H1 (cell line): ENCODE measurements around the gene SYDE2. TPM values are rescaled to one million over a fixed set of nuclear protein-coding genes. Genes with fewer than 3 reads are reported as not detected.

Experiments used
- BACH1 ChIP-seq: IDR thresholded peaks from 2 replicates; pipeline ENCODE4 v1.6.1; 2012; ENCODE audit warnings: low read length, improper control_type of control experiment
- BCL11A ChIP-seq, 2 experiments: IDR thresholded peaks; one replicate each; pipeline ENCODE4 v1.6.1; 2011; ENCODE audit warnings: low read depth in 2 of 2, low read length in 2 of 2, mild to moderate bottlenecking in 2 of 2
- CBX8 ChIP-seq: fragments of 300-800, 300-1000 bp; sonication (generic); IDR thresholded peaks from 2 replicates; pipeline ENCODE4 v1.7.1; 2016; ENCODE audit warnings: low read depth, low read length, borderline replicate concordance
- CHD2 ChIP-seq: IDR thresholded peaks from 2 replicates; pipeline ENCODE4 v1.6.1; 2012; ENCODE audit warnings: low read length, improper control_type of control experiment
- CREB1 ChIP-seq: IDR thresholded peaks from 2 replicates; pipeline ENCODE4 v1.6.1; 2012; ENCODE audit warnings: inconsistent platforms
- CTBP2 ChIP-seq: IDR thresholded peaks from 2 replicates; pipeline ENCODE4 v1.7.0; 2011; ENCODE audit warnings: borderline replicate concordance, mild to moderate bottlenecking, moderate library complexity, mixed read lengths, low read length; ENCODE audit not compliant: insufficient read depth, insufficient read length
- FOSL1 ChIP-seq: IDR thresholded peaks from 2 replicates; pipeline ENCODE4 v1.6.1; 2011; ENCODE audit warnings: mild to moderate bottlenecking, low read depth, low read length, moderate library complexity; ENCODE audit not compliant: insufficient read depth
- GABPA ChIP-seq: IDR thresholded peaks from 2 replicates; pipeline ENCODE4 v1.6.1; 2011; ENCODE audit warnings: mild to moderate bottlenecking, low read length, moderate library complexity, borderline replicate concordance; ENCODE audit not compliant: insufficient read depth
- GTF2F1 ChIP-seq: IDR thresholded peaks from 2 replicates; pipeline ENCODE4 v1.6.1; 2012; ENCODE audit warnings: low read depth, low read length, improper control_type of control experiment, borderline replicate concordance
- NANOG ChIP-seq: IDR thresholded peaks from 2 replicates; pipeline ENCODE4 v1.6.1; 2011; ENCODE audit warnings: low read length, low read depth, mild to moderate bottlenecking, inconsistent platforms; ENCODE audit not compliant: insufficient read depth, poor library complexity, severe bottlenecking
- POLR2A ChIP-seq, 2 experiments: IDR thresholded peaks; 1 replicate in 1 of 2; 2 replicates in 1 of 2; pipeline ENCODE4 v1.6.1; 2011; ENCODE audit warnings: low read depth in 2 of 2, low read length in 2 of 2, mild to moderate bottlenecking in 2 of 2; ENCODE audit errors: control extremely low read depth in 1 of 2
- POLR2AphosphoS5 ChIP-seq: IDR thresholded peaks from 2 replicates; pipeline ENCODE4 v1.6.1; 2011; ENCODE audit warnings: low read depth, low read length
- RNF2 ChIP-seq: fragments of 200-900, 300-1000 bp; sonication (generic); IDR thresholded peaks from 2 replicates; pipeline ENCODE4 v1.7.1; 2016; ENCODE audit warnings: borderline replicate concordance, low read depth, mild to moderate bottlenecking, antibody characterized with exemption, low read length; ENCODE audit not compliant: poor library complexity, severe bottlenecking; ENCODE audit errors: missing control alignments
- SAP30 ChIP-seq: fragments of 300-600 bp; sonication (generic); IDR thresholded peaks from 2 replicates; pipeline ENCODE4 v1.7.1; 2012; ENCODE audit warnings: low read length, moderate library complexity, mild to moderate bottlenecking, inconsistent platforms; ENCODE audit not compliant: insufficient read depth, insufficient replicate concordance
- SIX5 ChIP-seq: IDR thresholded peaks from 2 replicates; pipeline ENCODE4 v1.6.1; 2011; ENCODE audit warnings: mild to moderate bottlenecking, low read depth, low read length
- SP2 ChIP-seq: IDR thresholded peaks from 2 replicates; pipeline ENCODE4 v1.6.1; 2012; ENCODE audit warnings: mild to moderate bottlenecking, low read length, inconsistent platforms
- TAF7 ChIP-seq: optimal IDR thresholded peaks from 2 replicates; pipeline ENCODE3; 2011; ENCODE audit warnings: low read depth, mild to moderate bottlenecking, inconsistent platforms, low read length, moderate library complexity, borderline replicate concordance
- TBP ChIP-seq: IDR thresholded peaks from 2 replicates; pipeline ENCODE4 v1.6.1; 2011; ENCODE audit warnings: low read depth, low read length, improper control_type of control experiment
- YY1 ChIP-seq: IDR thresholded peaks from 2 replicates; pipeline ENCODE4 v1.6.1; 2011; ENCODE audit warnings: low read depth, mild to moderate bottlenecking, low read length
- ZNF274 ChIP-seq: IDR thresholded peaks from 2 replicates; pipeline ENCODE4 v1.7.0; 2012; ENCODE audit warnings: low read length, borderline replicate concordance; ENCODE audit errors: extremely low read depth
- polyA plus RNA-seq, 7 experiments: library from polyadenylated mRNA; depleted of rRNA in 3 of 7; stranded (reverse) in 5 of 7; unstranded in 2 of 7; fragments of >200 nt in 5 of 7; fragments of 200-250 nt in 2 of 7; gene quantifications; 1 replicate in 5 of 7; 2 replicates in 1 of 7; 4 replicates in 1 of 7; pipeline versions ENCODE4 v1.2.1 to v1.2.3, GENCODE V29; 2011 to 2013; ENCODE audit warnings: missing spikeins in 2 of 7, mixed read lengths in 2 of 7
- total RNA-seq: library from RNA; stranded (reverse); fragmentation: NEBNext Ultra II Directional; extraction: Animal tissue kit (Norgen Biotek cat#: 25700); gene quantifications from 2 replicates; pipeline ENCODE4 v1.2.1, GENCODE V29; 2021
- TF ChIP-seq, protein P1 (sequence below): IDR thresholded peaks from 2 replicates; pipeline ENCODE4 v1.6.1; 2012; ENCODE audit warnings: low read length, inconsistent platforms
- TF ChIP-seq, protein P2 (sequence below): IDR thresholded peaks from 2 replicates; pipeline ENCODE4 v1.6.1; 2012; ENCODE audit warnings: inconsistent platforms

SYDE2 gene
- total and polyA plus RNA-seq, 2 of the 8 experiments (the other 6 are each of a cell fraction or from before 2014, with no cell fraction given) = 1.6 to 14.6 TPM

DNA sequence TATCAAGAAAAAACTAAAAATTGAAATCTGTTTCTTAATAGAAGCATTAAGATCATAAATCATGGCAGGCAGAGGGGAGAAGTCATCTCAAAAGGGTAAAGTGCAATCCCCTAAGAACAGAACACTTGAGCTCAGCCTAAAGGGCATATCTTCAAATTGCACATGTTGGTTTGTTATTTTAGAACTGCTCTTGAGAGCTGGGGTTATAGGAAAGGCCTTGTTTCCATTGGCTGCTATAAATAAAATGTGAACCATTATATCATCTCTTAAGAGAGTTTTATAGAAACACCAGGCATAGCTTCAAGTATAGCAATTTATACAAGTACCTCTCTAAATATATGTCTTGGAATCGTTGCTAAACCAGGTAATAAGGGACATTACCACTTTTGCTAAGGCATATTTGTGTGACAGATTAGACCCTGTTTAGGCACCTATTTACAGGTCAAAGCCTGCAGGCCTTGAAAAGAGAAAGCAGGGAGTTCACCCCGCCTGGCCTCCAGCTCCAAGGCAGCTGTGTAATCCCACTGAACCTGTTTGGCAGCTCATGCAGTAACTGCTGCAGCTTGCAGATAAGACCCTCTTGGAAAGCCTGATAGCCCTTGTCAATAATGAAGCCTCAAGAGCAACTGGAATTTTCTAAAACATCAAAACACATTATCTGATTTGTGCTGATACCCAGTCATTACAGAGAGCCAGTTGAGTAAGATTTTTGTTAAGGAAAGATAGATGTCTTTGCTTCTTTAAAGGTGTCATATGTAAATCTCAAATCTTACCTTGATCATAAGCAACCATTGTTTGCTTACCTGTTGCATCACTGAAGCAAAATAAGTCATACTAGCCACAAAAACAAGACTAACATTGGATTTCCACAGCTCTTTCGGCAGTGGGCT, 24.2 kb upstream of the SYDE2 start (continued):
- TF ChIP-seq FOSL1 (no peak), YY1 (no peak), SAP30 (no peak), BACH1 (no peak), TAF7 (no peak), SIX5 (no peak), BCL11A (IDR thresholded peaks at IDR 0.05; ENCODE audit: low read depth in 2 of 2, low read length in 2 of 2) (peak; percentile 38 to 76), POLR2A (IDR thresholded peaks at IDR 0.05; ENCODE audit: control extremely low read depth in 1 of 2, low read depth in 2 of 2, low read length in 2 of 2) (no peak), NANOG (peak; percentile 24), TBP (no peak), CTBP2 (no peak), GTF2F1 (no peak), CHD2 (0 out of 2 replicates have a peak, but pooled peaks have one; percentile 41), CBX8 (no peak), GABPA (no peak), SP2 (no peak), RNF2 (no peak), ZNF274 (no peak), CREB1 (no peak), POLR2AphosphoS5 (peak; percentile 54; the same call in 1 of the 2 replicates)
- TF ChIP-seq, protein P1, sequence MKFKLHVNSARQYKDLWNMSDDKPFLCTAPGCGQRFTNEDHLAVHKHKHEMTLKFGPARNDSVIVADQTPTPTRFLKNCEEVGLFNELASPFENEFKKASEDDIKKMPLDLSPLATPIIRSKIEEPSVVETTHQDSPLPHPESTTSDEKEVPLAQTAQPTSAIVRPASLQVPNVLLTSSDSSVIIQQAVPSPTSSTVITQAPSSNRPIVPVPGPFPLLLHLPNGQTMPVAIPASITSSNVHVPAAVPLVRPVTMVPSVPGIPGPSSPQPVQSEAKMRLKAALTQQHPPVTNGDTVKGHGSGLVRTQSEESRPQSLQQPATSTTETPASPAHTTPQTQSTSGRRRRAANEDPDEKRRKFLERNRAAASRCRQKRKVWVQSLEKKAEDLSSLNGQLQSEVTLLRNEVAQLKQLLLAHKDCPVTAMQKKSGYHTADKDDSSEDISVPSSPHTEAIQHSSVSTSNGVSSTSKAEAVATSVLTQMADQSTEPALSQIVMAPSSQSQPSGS = peak; percentile 51; the same call in 1 of the 2 replicates
- TF ChIP-seq, protein P2, sequence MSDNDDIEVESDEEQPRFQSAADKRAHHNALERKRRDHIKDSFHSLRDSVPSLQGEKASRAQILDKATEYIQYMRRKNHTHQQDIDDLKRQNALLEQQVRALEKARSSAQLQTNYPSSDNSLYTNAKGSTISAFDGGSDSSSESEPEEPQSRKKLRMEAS = peak; percentile 55; the same call in 1 of the 2 replicates
